DMS153 treated with DMSO at 0.1 percent for 48 hours (cell line): ENCODE data around the gene ITPR2.

Experiments used
- DNase-seq: peaks from one replicate; lab custom pipeline; 2025; ENCODE audit not compliant: unreplicated experiment; lab: John Stamatoyannopoulos, UW

The ITPR2 gene

GRCh38 chr12:26370098-26370497, 462.9 kb downstream of the ITPR2 start:
- DNase-seq: no peak

GRCh38 chr12:26369588-26369987, 463.4 kb downstream of the ITPR2 start:
- no peak for DNase-seq

- no peak for DNase-seq
Measured at GRCh38 chr12:26367991-26368730, 464.8 kb downstream of the ITPR2 start.

- DNase-seq: no peak
Measured at GRCh38 chr12:26361964-26362363, 471.0 kb downstream of the ITPR2 start.

GRCh38 chr12:26360062-26360461, 472.9 kb downstream of the ITPR2 start:
- no peak for DNase-seq

- DNase-seq: no peak
Measured at GRCh38 chr12:26359576-26359975, 473.4 kb downstream of the ITPR2 start.

GRCh38 chr12:26358651-26359050, 474.3 kb downstream of the ITPR2 start:
- no peak for DNase-seq

GRCh38 chr12:26347300-26347699, 485.7 kb downstream of the ITPR2 start:
- no peak for DNase-seq

GRCh38 chr12:26346736-26347135, 486.3 kb downstream of the ITPR2 start:
- no peak for DNase-seq

- no peak for DNase-seq
Measured at GRCh38 chr12:26345471-26346003, 487.5 kb downstream of the ITPR2 start.

GRCh38 chr12:26341491-26341890, 491.5 kb downstream of the ITPR2 start:
- DNase-seq: no peak

GRCh38 chr12:26340649-26341048, 492.3 kb downstream of the ITPR2 start:
- DNase-seq: no peak

GRCh38 chr12:26339976-26340375, 493.0 kb downstream of the ITPR2 start:
- DNase-seq: no peak

GRCh38 chr12:26338586-26339572, 494.1 kb downstream of the ITPR2 start:
- no peak for DNase-seq

- DNase-seq: no peak
Measured at GRCh38 chr12:26335651-26336050, 497.3 kb downstream of the ITPR2 start.

GRCh38 chr12:26334621-26335124, 498.3 kb downstream of the ITPR2 start:
- DNase-seq: no peak

GRCh38 chr12:26331960-26332359, 501.0 kb downstream of the ITPR2 start:
- DNase-seq: no peak

- no peak for DNase-seq
Measured at GRCh38 chr12:26331136-26331535, 501.9 kb downstream of the ITPR2 start.

GRCh38 chr12:26327975-26328644, 504.9 kb downstream of the ITPR2 start:
- no peak for DNase-seq

GRCh38 chr12:26323673-26324072, 509.3 kb downstream of the ITPR2 start:
- DNase-seq: no peak

GRCh38 chr12:26319511-26319910, 513.5 kb downstream of the ITPR2 start:
- no peak for DNase-seq
